A673 (cell line): ENCODE measurements around the gene ZNF813.

ENCODE experiments used
- EZH2 ChIP-seq: fragments of 200-600 bp; sonication (generic); IDR thresholded peaks from 2 replicates; pipeline ENCODE4 v1.6.1; 2017; ENCODE audit warnings: borderline replicate concordance, low read depth, mild to moderate bottlenecking, mixed read lengths, antibody characterized with exemption, low read length; ENCODE audit not compliant: poor library complexity, severe bottlenecking
- TF ChIP-seq, protein P1 (sequence below): fragments of 300-800, 200-600 bp; sonication (generic); conservative IDR thresholded peaks from 2 replicates; pipeline ENCODE4 v1.5.1; 2017; ENCODE audit warnings: low read depth, mild to moderate bottlenecking, antibody characterized with exemption, low read length, moderate library complexity, mixed read lengths

DNA sequence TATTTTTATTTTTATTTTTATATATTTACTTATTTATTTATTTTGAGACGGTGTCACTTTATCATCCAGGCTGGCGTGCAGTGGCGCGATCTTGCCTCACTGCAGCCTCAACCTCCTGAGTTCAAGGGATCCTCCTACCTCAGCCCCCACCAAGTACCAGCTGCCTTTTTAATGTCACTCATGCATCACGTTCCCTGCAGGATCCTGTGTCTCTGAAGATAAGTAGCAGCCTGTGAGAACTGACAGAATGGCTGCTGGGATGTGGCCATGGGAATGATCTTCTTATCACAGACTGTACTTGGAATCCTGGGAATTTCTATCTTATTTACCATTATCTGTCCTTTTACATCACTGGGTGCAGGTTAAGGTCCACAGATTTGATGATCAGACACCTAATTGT is 45.0 kb upstream of the ZNF813 start:
- TF ChIP-seq, protein P1, sequence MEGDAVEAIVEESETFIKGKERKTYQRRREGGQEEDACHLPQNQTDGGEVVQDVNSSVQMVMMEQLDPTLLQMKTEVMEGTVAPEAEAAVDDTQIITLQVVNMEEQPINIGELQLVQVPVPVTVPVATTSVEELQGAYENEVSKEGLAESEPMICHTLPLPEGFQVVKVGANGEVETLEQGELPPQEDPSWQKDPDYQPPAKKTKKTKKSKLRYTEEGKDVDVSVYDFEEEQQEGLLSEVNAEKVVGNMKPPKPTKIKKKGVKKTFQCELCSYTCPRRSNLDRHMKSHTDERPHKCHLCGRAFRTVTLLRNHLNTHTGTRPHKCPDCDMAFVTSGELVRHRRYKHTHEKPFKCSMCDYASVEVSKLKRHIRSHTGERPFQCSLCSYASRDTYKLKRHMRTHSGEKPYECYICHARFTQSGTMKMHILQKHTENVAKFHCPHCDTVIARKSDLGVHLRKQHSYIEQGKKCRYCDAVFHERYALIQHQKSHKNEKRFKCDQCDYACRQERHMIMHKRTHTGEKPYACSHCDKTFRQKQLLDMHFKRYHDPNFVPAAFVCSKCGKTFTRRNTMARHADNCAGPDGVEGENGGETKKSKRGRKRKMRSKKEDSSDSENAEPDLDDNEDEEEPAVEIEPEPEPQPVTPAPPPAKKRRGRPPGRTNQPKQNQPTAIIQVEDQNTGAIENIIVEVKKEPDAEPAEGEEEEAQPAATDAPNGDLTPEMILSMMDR = no peak
- no peak for TF ChIP-seq EZH2
